Effector memory CD8-positive, alpha-beta T cell (primary cell): ENCODE results near the gene RAB41.
"Not testable (repeated sequence)": the region's sequence is repeated elsewhere in the genome, so short reads cannot be mapped to it uniquely, and the experiment has no call there.

Experiments
- ATAC-seq: fragments of 150-1000 bp; cut with Tn5 transposase; replicated peaks from 2 replicates; pipeline ENCODE4 v1.10.0; 2021; ENCODE audit warnings: mild to moderate bottlenecking, moderate library complexity
- DNase-seq, 3 experiments: peaks; one replicate each; pipeline ENCODE4 v3.0.0; 2021
- H3K27ac Mint-ChIP-seq, 2 donors: one replicate each; pipeline ENCODE4 v1.8.0; 2022; ENCODE audit warnings: mild to moderate bottlenecking in 2 of 2, mixed read lengths in 2 of 2, moderate library complexity in 2 of 2
- H3K27me3 Mint-ChIP-seq, 2 donors: one replicate each; pipeline ENCODE4 v1.8.0; 2022; ENCODE audit warnings: mixed read lengths in 2 of 2
- H3K36me3 Mint-ChIP-seq: one replicate; pipeline ENCODE4 v1.8.0; 2022; ENCODE audit warnings: mild to moderate bottlenecking, moderate library complexity, mixed read lengths; ENCODE audit not compliant: insufficient read depth
- H3K4me1 Mint-ChIP-seq, 2 donors: one replicate each; pipeline ENCODE4 v1.8.0; 2022; ENCODE audit warnings: low read depth in 2 of 2, mixed read lengths in 2 of 2
- H3K4me3 Mint-ChIP-seq, 2 donors: one replicate each; pipeline ENCODE4 v1.8.0; 2022; ENCODE audit warnings: mild to moderate bottlenecking in 2 of 2, mixed read lengths in 2 of 2, moderate library complexity in 2 of 2
- H3K9me3 Mint-ChIP-seq, 2 donors: one replicate each; pipeline ENCODE4 v1.8.0; 2022; ENCODE audit warnings: mixed read lengths in 2 of 2

The RAB41 gene

GRCh38 chrX:70323628-70324027, 41.7 kb downstream of the RAB41 start:
- not testable (repeated sequence) for H3K27ac Mint-ChIP-seq, H3K9me3 Mint-ChIP-seq, H3K36me3 Mint-ChIP-seq, DNase-seq, ATAC-seq, H3K4me1 Mint-ChIP-seq, H3K27me3 Mint-ChIP-seq, H3K4me3 Mint-ChIP-seq

GRCh38 chrX:70324326-70324725, 42.4 kb downstream of the RAB41 start:
- H3K4me3 Mint-ChIP-seq = no peak overlapping the region
- H3K36me3 Mint-ChIP-seq = no peaks in the 10 kb centered on the region
- no peak for ATAC-seq
- no peaks in the 10 kb centered on the region for H3K27me3 Mint-ChIP-seq
- H3K4me1 Mint-ChIP-seq = no peaks in the 10 kb centered on the region
- DNase-seq = no peak
- H3K9me3 Mint-ChIP-seq = no peaks in the 10 kb centered on the region
- H3K27ac Mint-ChIP-seq = no peak overlapping the region

GRCh38 chrX:70331161-70331560, 49.2 kb downstream of the RAB41 start:
- H3K4me3 Mint-ChIP-seq = no peak overlapping the region
- no peaks in the 10 kb centered on the region for H3K36me3 Mint-ChIP-seq
- no peaks in the 10 kb centered on the region for H3K9me3 Mint-ChIP-seq
- no peak for DNase-seq
- peak overlapping the region in 1 of 2 donors; percentile 39 for H3K27ac Mint-ChIP-seq
- no peak for ATAC-seq
- H3K4me1 Mint-ChIP-seq = no peaks in the 10 kb centered on the region
- no peaks in the 10 kb centered on the region for H3K27me3 Mint-ChIP-seq

GRCh38 chrX:70332600-70332999, 50.6 kb downstream of the RAB41 start:
- no peak overlapping the region for H3K27ac Mint-ChIP-seq
- DNase-seq (no peak), ATAC-seq (no peak)
- H3K36me3 Mint-ChIP-seq = no peaks in the 10 kb centered on the region
- no peak overlapping the region for H3K4me3 Mint-ChIP-seq
- no peaks in the 10 kb centered on the region for H3K4me1 Mint-ChIP-seq
- H3K9me3 Mint-ChIP-seq = no peaks in the 10 kb centered on the region
- no peaks in the 10 kb centered on the region for H3K27me3 Mint-ChIP-seq
